Ishikawa (cell line): Measurements from ENCODE around the gene KSR2.

Source experiments
- CEBPB ChIP-seq: IDR thresholded peaks from 2 replicates; pipeline ENCODE4 v1.6.1; 2012
- CREB1 ChIP-seq: IDR thresholded peaks from 2 replicates; pipeline ENCODE4 v1.6.1; 2012; ENCODE audit warnings: low read depth
- EGR1 ChIP-seq: IDR thresholded peaks from 2 replicates; pipeline ENCODE4 v1.6.1; 2012
- EP300 ChIP-seq: IDR thresholded peaks from 2 replicates; pipeline ENCODE4 v1.6.1; 2012; ENCODE audit warnings: borderline replicate concordance
- FOXM1 ChIP-seq: IDR thresholded peaks from 2 replicates; pipeline ENCODE4 v1.6.1; 2012; ENCODE audit warnings: low read depth, borderline replicate concordance
- NFIC ChIP-seq: IDR thresholded peaks from 2 replicates; pipeline ENCODE4 v1.6.1; 2012
- RAD21 ChIP-seq: IDR thresholded peaks from 2 replicates; pipeline ENCODE4 v1.6.1; 2012; ENCODE audit warnings: low read depth
- REST ChIP-seq: IDR thresholded peaks from 2 replicates; pipeline ENCODE4 v1.6.1; 2012; ENCODE audit warnings: low read depth, mild to moderate bottlenecking
- TAF1 ChIP-seq: IDR thresholded peaks from 2 replicates; pipeline ENCODE4 v1.6.1; 2012; ENCODE audit warnings: low read depth, mild to moderate bottlenecking
- TEAD4 ChIP-seq: IDR thresholded peaks from 2 replicates; pipeline ENCODE4 v1.6.1; 2012
- YY1 ChIP-seq: IDR thresholded peaks from 2 replicates; pipeline ENCODE4 v1.6.1; 2012; ENCODE audit warnings: low read depth

DNA sequence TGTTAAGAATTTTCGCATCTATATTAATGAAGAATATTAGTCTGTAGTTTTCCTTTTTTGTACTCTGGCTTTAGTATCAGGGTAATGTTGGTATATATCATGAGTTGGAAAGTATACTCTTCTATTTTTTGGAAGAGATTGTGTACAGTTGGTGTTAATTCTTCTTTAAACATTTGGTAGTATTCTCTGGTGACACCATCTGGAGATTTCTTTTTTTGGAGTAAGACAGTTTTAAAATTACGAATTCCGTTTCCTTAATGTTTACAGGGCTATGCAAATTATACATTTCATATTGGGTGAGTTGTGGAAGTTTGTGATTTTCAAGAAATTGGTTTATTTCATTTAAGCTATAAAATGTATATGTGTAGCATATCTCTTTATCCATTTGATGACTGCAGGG, 423.6 kb downstream of the KSR2 start:
- no peak for TF ChIP-seq EP300
- no peak for TF ChIP-seq REST
- no peak for TF ChIP-seq CREB1
- TF ChIP-seq NFIC = no peak
- TF ChIP-seq RAD21 = no peak
- TF ChIP-seq TAF1 = no peak
- TF ChIP-seq CEBPB = no peak
- no peak for TF ChIP-seq TEAD4
- TF ChIP-seq YY1 = no peak
- no peak for TF ChIP-seq EGR1
- no peak for TF ChIP-seq FOXM1
